TTC549 (cell line): ENCODE measurements around the gene STX11.

Experiments used
- FAIRE-seq: peaks from 2 replicates; lab custom pipeline; 2012; peaks lifted over from hg19 to GRCh38; lab: Jason Lieb, UNC

STX11 gene

GRCh38 chr6:144215932-144216667 is 65.8 kb downstream of the STX11 start:
- no peak for FAIRE-seq

- FAIRE-seq = no peak
These were observed 66.4 kb downstream of the STX11 start for GRCh38 chr6:144216668-144217218.

GRCh38 chr6:144217264-144217663 is 66.9 kb downstream of the STX11 start:
- FAIRE-seq = no peak

- FAIRE-seq = no peak
These were observed 67.5 kb downstream of the STX11 start for GRCh38 chr6:144217797-144218196.

- FAIRE-seq = peak; percentile 82
These were observed 68.9 kb downstream of the STX11 start for GRCh38 chr6:144219056-144219685.

GRCh38 chr6:144220031-144220790 is 69.9 kb downstream of the STX11 start:
- no peak for FAIRE-seq

- no peak for FAIRE-seq
These were observed 73.4 kb downstream of the STX11 start for GRCh38 chr6:144223686-144224085.

- no peak for FAIRE-seq
These were observed 81.4 kb downstream of the STX11 start for GRCh38 chr6:144231721-144232120.

- FAIRE-seq = no peak
These were observed 82.0 kb downstream of the STX11 start for GRCh38 chr6:144232176-144232831.

- no peak for FAIRE-seq
These were observed 82.5 kb downstream of the STX11 start for GRCh38 chr6:144232832-144233230.

GRCh38 chr6:144234399-144234798 is 84.1 kb downstream of the STX11 start:
- no peak for FAIRE-seq

- FAIRE-seq = no peak
These were observed 84.6 kb downstream of the STX11 start for GRCh38 chr6:144234935-144235334.
